GM12878 (cell line): ENCODE results near the gene CD2BP2. TPM values are rescaled to one million over a fixed set of nuclear protein-coding genes. Genes with fewer than 3 reads are reported as not detected.

Source experiments
- ATAC-seq: fragments of 200-7000 bp; cut with Tn5 transposase; 3 replicates; pipeline ENCODE4 v1.9.1; 2020; ENCODE audit warnings: mild to moderate bottlenecking, moderate library complexity
- BruUV-seq: library from RNA; stranded (reverse); fragments of 400-500 nt; replicated peaks from 2 replicates; lab custom pipeline; 2021; lab: Mats Ljungman, UMichigan
- CTCF ChIA-PET: fragments of 300-600 bp; sonication (Branson Sonifier 250); formaldehyde crosslinking; extraction: SDS; loops from one replicate; lab custom pipeline; 2021; ENCODE audit warnings: inconsistent platforms; lab: Yijun Ruan, JAX
- POLR2A ChIA-PET: fragments of 350-600 bp; formaldehyde crosslinking; extraction: SDS; loops from one replicate; lab custom pipeline; 2021; ENCODE audit warnings: inconsistent platforms; lab: Charles Lee
- RAD21 ChIA-PET: fragments of 300-600 bp; sonication (Branson Sonifier 250); formaldehyde crosslinking; loops from one replicate; lab custom pipeline; 2023; ENCODE audit warnings: antibody characterized with exemption; ENCODE audit not compliant: unreplicated experiment; lab: Charles Lee
- SMC1A ChIA-PET: fragments of 300-600 bp; sonication (Branson Sonifier 250); formaldehyde crosslinking; loops from one replicate; lab custom pipeline; 2023; ENCODE audit not compliant: unreplicated experiment, uncharacterized antibody; lab: Charles Lee
- DNase-seq: peaks from one replicate; pipeline ENCODE4 v3.0.0-alpha.2; 2011; ENCODE audit warnings: low read depth, low spot score
- FAIRE-seq: peaks from 3 replicates; lab custom pipeline; 2011; peaks lifted over from hg19 to GRCh38; lab: Jason Lieb, UNC
- H2AFZ ChIP-seq: 2 replicates; pipeline ENCODE4 v1.6.0; 2011; ENCODE audit warnings: low read depth, low read length, control low read depth; ENCODE audit not compliant: control insufficient read depth
- H3K27ac ChIP-seq: 2 replicates; pipeline ENCODE4 v1.5.1; 2011; ENCODE audit warnings: control low read depth; ENCODE audit not compliant: control insufficient read depth, insufficient read depth
- H3K27me3 ChIP-seq, 2 experiments: replicated peaks in 1 of 2; 2 replicates each; pipeline versions ENCODE4 v1.6.0 to v1.6.1; 2011; ENCODE audit warnings: low read length in 1 of 2; ENCODE audit not compliant: control insufficient read depth in 2 of 2, insufficient read depth in 2 of 2
- H3K36me3 ChIP-seq, 2 experiments: 2 replicates each; pipeline ENCODE4 v1.5.1; 2011; ENCODE audit warnings: low read length in 1 of 2; ENCODE audit not compliant: control insufficient read depth in 2 of 2, insufficient read depth in 2 of 2
- H3K4me1 ChIP-seq: 2 replicates; pipeline ENCODE4 v1.6.1; 2011; ENCODE audit warnings: mild to moderate bottlenecking, low read length, moderate library complexity, mixed read lengths; ENCODE audit not compliant: control insufficient read depth, insufficient read depth
- H3K4me2 ChIP-seq: 2 replicates; pipeline ENCODE4 v1.6.0; 2011; ENCODE audit warnings: control low read depth; ENCODE audit not compliant: control insufficient read depth, insufficient read depth
- H3K4me3 ChIP-seq: fragments of 200-600 bp; sonication (generic); 2 replicates; pipeline ENCODE4 v1.5.1; 2016
- H3K79me2 ChIP-seq: 2 replicates; pipeline ENCODE4 v1.6.0; 2011; ENCODE audit warnings: low read length; ENCODE audit not compliant: control insufficient read depth, insufficient read depth
- H3K9ac ChIP-seq: 2 replicates; pipeline ENCODE4 v1.8.0; 2011; ENCODE audit warnings: low read length, control low read depth, mixed read lengths; ENCODE audit not compliant: control insufficient read depth, insufficient read depth
- H3K9me3 ChIP-seq: replicated peaks from 3 replicates; pipeline ENCODE4 v1.5.1; 2011; ENCODE audit warnings: mild to moderate bottlenecking, low read length; ENCODE audit not compliant: control insufficient read depth, insufficient read depth
- H4K20me1 ChIP-seq: 2 replicates; pipeline ENCODE4 v1.6.0; 2011; ENCODE audit not compliant: control insufficient read depth, insufficient read depth
- CHD4 ChIP-seq: fragments of 200-600 bp; sonication (generic); IDR thresholded peaks from 2 replicates; pipeline ENCODE4 v1.6.1; 2016; ENCODE audit warnings: mild to moderate bottlenecking
- IKZF1 ChIP-seq: fragments of 450-650 bp; conservative IDR thresholded peaks from 2 replicates; pipeline ENCODE4 v1.6.1; 2017; ENCODE audit warnings: antibody characterized with exemption, mild to moderate bottlenecking
- LARP7 ChIP-seq: fragments of 450-650 bp; IDR thresholded peaks from 2 replicates; pipeline ENCODE4 v1.6.1; 2017; ENCODE audit warnings: mild to moderate bottlenecking
- NR2C1 ChIP-seq: fragments of 450-650 bp; IDR thresholded peaks from 2 replicates; pipeline ENCODE4 v1.6.1; 2017; ENCODE audit warnings: antibody characterized with exemption, mild to moderate bottlenecking, moderate library complexity
- NR2C2 ChIP-seq: IDR thresholded peaks from 2 replicates; pipeline ENCODE4 v1.6.1; 2011; ENCODE audit warnings: borderline replicate concordance, low read depth; ENCODE audit not compliant: control insufficient read depth, insufficient read length
- REST ChIP-seq: IDR thresholded peaks from 2 replicates; pipeline ENCODE4 v1.6.1; 2012; ENCODE audit warnings: mild to moderate bottlenecking, low read depth, low read length
- SMAD5 ChIP-seq: IDR thresholded peaks from 2 replicates; pipeline ENCODE4 v1.6.1; 2016; ENCODE audit warnings: antibody characterized with exemption, low read depth
- SRF ChIP-seq, 2 experiments: IDR thresholded peaks; 2 replicates each; pipeline ENCODE4 v1.6.1; 2011; ENCODE audit warnings: low read depth in 2 of 2, low read length in 2 of 2, mild to moderate bottlenecking in 1 of 2, moderate library complexity in 1 of 2
- ZBED1 ChIP-seq: IDR thresholded peaks from 2 replicates; pipeline ENCODE4 v1.6.1; 2016; ENCODE audit warnings: borderline replicate concordance
- ZSCAN29 ChIP-seq: fragments of 450-650 bp; IDR thresholded peaks from 2 replicates; pipeline ENCODE4 v1.6.1; 2017; ENCODE audit warnings: mild to moderate bottlenecking, moderate library complexity
- ZZZ3 ChIP-seq: IDR thresholded peaks from 2 replicates; pipeline ENCODE4 v1.6.1; 2011; ENCODE audit warnings: low read depth; ENCODE audit not compliant: control insufficient read depth, insufficient read length
- WGBS: methylation state at CpG from one replicate; pipeline ENCODE4 v1.1.6; 2016; ENCODE audit warnings: low lambda C conversion rate; ENCODE audit not compliant: insufficient replicate concordance, insufficient coverage; ENCODE audit errors: missing lambda C conversion rate; 5-methylcytosine and 5-hydroxymethylcytosine counted together
- in situ Hi-C: fragments of 300-500 bp; cut with MboI; formaldehyde crosslinking; loops from 9 replicates; pipeline ENCODE4 v1.14.3; 2018; ENCODE audit warnings: mixed read lengths
- intact Hi-C: fragments of 100-400 bp; cut with micrococcal nuclease; formaldehyde crosslinking; loops from one replicate; pipeline ENCODE4 v1.14.2; 2022; ENCODE audit not compliant: unreplicated experiment
- polyA plus RNA-seq, 11 experiments: library from polyadenylated mRNA; depleted of rRNA in 4 of 11; unstranded in 6 of 11; stranded (reverse) in 5 of 11; fragments of >200 nt; fragmentation: Nextera tagmentation in 4 of 11; fragmentation: Illumina TruSeq in 1 of 11; extraction: Ambion mirVana in 4 of 11; extraction: Trizol in 1 of 11; gene quantifications; 1 replicate in 1 of 11; 2 replicates in 10 of 11; pipeline versions ENCODE4 v1.2.1 to v1.2.3, GENCODE V29; 2011 to 2016; ENCODE audit warnings: inconsistent platforms in 2 of 11, missing spikeins in 2 of 11, low read depth in 1 of 11
- total RNA-seq, 4 experiments: library from RNA; depleted of rRNA in 3 of 4; stranded (reverse); fragments of >200 nt in 3 of 4; fragmentation: Illumina TruSeq in 1 of 4; extraction: Trizol in 1 of 4; gene quantifications; 2 replicates each; pipeline versions ENCODE4 v1.2.1 to v1.2.3, GENCODE V29; 2013 to 2021

CD2BP2 gene
- total and polyA plus RNA-seq, 10 of the 15 experiments (the other 5 are each of a cell fraction or from before 2014, with no cell fraction given) = 3.3 to 47.9 (median 31.8) TPM

GRCh38 chr16:30380803-30381208 is 25.7 kb upstream of the CD2BP2 start:
- no peak overlapping the region for H3K27ac ChIP-seq
- ATAC-seq (no peak), DNase-seq (no peak), FAIRE-seq (no peak)
- H3K9ac ChIP-seq = no peak overlapping the region
- H3K79me2 ChIP-seq = peaks cover 27% of the 10 kb centered on the region
- no peaks in the 10 kb centered on the region for H3K9me3 ChIP-seq
- H4K20me1 ChIP-seq = no peaks in the 10 kb centered on the region
- POLR2A ChIA-PET = interaction anchor here (0.5 to 4.3 kb wide), 3 partner anchors 10 to 29 kb away, joined by 4 to 37 read pairs (median 4); partner anchors contain the start of gene TBC1D10B
- no peaks in the 10 kb centered on the region for H3K27me3 ChIP-seq
- WGBS = 91% methylated on average over 6 of the region's 6 CpGs
- in situ Hi-C loops (no loop called here), intact Hi-C loops (no loop called here)
- SMC1A ChIA-PET = interaction anchor here (0.6 to 3.3 kb wide), 4 partner anchors 10 to 35 kb away, joined by 3 to 12 read pairs (median 4); no protein-coding TSS in a partner anchor
- peaks cover 0 to 4% of the 10 kb centered on the region in 2 experiments; a peak in 2 of 4 replicates for H3K36me3 ChIP-seq
- H3K4me1 ChIP-seq = peaks cover 28% of the 10 kb centered on the region
- CTCF ChIA-PET = interaction anchor here (1.0 kb wide), 1 partner anchor 155 kb away, joined by 3 read pairs; no protein-coding TSS in a partner anchor
- H3K4me2 ChIP-seq = peak overlapping the region; percentile 94
- TF ChIP-seq ZZZ3 (no peak), NR2C2 (peak; percentile 82), NR2C1 (peak; percentile 74)
- no TSS peak for BruUV-seq
- RAD21 ChIA-PET = interaction anchor here (1.3 to 3.2 kb wide), 2 partner anchors 10 to 27 kb away, joined by 3 to 25 read pairs; partner anchors contain the start of genes TBC1D10B and ZNF771
- H2AFZ ChIP-seq = no peak overlapping the region
- H3K4me3 ChIP-seq = peak overlapping the region; percentile 97; the same call in 1 of the 2 replicates

GRCh38 chr16:30380072-30380802 is 25.1 kb upstream of the CD2BP2 start:
- Histone ChIP-seq H3K9ac (no peak overlapping the region), H3K9me3 (no peaks in the 10 kb centered on the region), H3K4me3 (no peak overlapping the region), H3K27me3 (no peaks in the 10 kb centered on the region), H3K79me2 (peaks cover 27% of the 10 kb centered on the region), H3K4me1 (peaks cover 28% of the 10 kb centered on the region), H4K20me1 (no peaks in the 10 kb centered on the region), H3K36me3 (peaks cover 0 to 4% of the 10 kb centered on the region in 2 experiments; a peak in 2 of 4 replicates), H3K27ac (no peak overlapping the region), H2AFZ (no peak overlapping the region), H3K4me2 (no peak overlapping the region)
- ChIA-PET POLR2A (interaction anchor here (0.5 to 4.3 kb wide), 4 partner anchors 9 to 893 kb away, joined by 4 to 37 read pairs (median 4); partner anchors contain the start of gene TBC1D10B), CTCF (interaction anchor here (1.0 kb wide), 1 partner anchor 155 kb away, joined by 3 read pairs; no protein-coding TSS in a partner anchor), RAD21 (interaction anchor here (1.3 to 3.2 kb wide), 2 partner anchors 9 to 28 kb away, joined by 3 to 25 read pairs; partner anchors contain the start of genes TBC1D10B and ZNF771), SMC1A (interaction anchor here (0.6 to 3.3 kb wide), 5 partner anchors 9 to 92 kb away, joined by 3 to 12 read pairs (median 3); partner anchors contain the start of gene ITGAL)
- in situ Hi-C loops = no loop called here
- 96% methylated on average over 4 of the region's 4 CpGs for WGBS
- no TSS peak for BruUV-seq
- ATAC-seq = no peak
- intact Hi-C loops = no loop called here
- no peak for FAIRE-seq
- DNase-seq = no peak
- TF ChIP-seq SRF (IDR thresholded peaks at IDR 0.05; ENCODE audit: low read depth in 2 of 2, low read length in 2 of 2) (no peak), ZBED1 (no peak), ZSCAN29 (no peak), CHD4 (no peak), LARP7 (no peak), IKZF1 (no peak), SMAD5 (no peak), REST (no peak)
